ENCODE results near the gene CFAP141. TPM values are rescaled to one million over a fixed set of nuclear protein-coding genes. Genes with fewer than 3 reads are reported as not detected.

CFAP141 gene
- total and polyA plus RNA-seq, 2 of the 13 experiments (the other 11 are each of a cell fraction or from before 2014, with no cell fraction given), result not detected

GRCh38 chr1:154198756-154199562 lies 7.2 kb downstream of the CFAP141 start (continued):
- TF ChIP-seq, protein P1, sequence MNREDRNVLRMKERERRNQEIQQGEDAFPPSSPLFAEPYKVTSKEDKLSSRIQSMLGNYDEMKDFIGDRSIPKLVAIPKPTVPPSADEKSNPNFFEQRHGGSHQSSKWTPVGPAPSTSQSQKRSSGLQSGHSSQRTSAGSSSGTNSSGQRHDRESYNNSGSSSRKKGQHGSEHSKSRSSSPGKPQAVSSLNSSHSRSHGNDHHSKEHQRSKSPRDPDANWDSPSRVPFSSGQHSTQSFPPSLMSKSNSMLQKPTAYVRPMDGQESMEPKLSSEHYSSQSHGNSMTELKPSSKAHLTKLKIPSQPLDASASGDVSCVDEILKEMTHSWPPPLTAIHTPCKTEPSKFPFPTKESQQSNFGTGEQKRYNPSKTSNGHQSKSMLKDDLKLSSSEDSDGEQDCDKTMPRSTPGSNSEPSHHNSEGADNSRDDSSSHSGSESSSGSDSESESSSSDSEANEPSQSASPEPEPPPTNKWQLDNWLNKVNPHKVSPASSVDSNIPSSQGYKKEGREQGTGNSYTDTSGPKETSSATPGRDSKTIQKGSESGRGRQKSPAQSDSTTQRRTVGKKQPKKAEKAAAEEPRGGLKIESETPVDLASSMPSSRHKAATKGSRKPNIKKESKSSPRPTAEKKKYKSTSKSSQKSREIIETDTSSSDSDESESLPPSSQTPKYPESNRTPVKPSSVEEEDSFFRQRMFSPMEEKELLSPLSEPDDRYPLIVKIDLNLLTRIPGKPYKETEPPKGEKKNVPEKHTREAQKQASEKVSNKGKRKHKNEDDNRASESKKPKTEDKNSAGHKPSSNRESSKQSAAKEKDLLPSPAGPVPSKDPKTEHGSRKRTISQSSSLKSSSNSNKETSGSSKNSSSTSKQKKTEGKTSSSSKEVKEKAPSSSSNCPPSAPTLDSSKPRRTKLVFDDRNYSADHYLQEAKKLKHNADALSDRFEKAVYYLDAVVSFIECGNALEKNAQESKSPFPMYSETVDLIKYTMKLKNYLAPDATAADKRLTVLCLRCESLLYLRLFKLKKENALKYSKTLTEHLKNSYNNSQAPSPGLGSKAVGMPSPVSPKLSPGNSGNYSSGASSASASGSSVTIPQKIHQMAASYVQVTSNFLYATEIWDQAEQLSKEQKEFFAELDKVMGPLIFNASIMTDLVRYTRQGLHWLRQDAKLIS (CRISPR knock-in tag; IDR thresholded peaks at IDR 0.05), result no peak
- 0 out of 2 replicates have a peak, but pooled peaks have one; percentile 64 for TF ChIP-seq ZNF136 (CRISPR knock-in tag; IDR thresholded peaks at IDR 0.05; ENCODE audit: low read depth)
- no peak for TF ChIP-seq ATM (IDR thresholded peaks at IDR 0.05; ENCODE audit: borderline replicate concordance)
- TF ChIP-seq, protein P2, sequence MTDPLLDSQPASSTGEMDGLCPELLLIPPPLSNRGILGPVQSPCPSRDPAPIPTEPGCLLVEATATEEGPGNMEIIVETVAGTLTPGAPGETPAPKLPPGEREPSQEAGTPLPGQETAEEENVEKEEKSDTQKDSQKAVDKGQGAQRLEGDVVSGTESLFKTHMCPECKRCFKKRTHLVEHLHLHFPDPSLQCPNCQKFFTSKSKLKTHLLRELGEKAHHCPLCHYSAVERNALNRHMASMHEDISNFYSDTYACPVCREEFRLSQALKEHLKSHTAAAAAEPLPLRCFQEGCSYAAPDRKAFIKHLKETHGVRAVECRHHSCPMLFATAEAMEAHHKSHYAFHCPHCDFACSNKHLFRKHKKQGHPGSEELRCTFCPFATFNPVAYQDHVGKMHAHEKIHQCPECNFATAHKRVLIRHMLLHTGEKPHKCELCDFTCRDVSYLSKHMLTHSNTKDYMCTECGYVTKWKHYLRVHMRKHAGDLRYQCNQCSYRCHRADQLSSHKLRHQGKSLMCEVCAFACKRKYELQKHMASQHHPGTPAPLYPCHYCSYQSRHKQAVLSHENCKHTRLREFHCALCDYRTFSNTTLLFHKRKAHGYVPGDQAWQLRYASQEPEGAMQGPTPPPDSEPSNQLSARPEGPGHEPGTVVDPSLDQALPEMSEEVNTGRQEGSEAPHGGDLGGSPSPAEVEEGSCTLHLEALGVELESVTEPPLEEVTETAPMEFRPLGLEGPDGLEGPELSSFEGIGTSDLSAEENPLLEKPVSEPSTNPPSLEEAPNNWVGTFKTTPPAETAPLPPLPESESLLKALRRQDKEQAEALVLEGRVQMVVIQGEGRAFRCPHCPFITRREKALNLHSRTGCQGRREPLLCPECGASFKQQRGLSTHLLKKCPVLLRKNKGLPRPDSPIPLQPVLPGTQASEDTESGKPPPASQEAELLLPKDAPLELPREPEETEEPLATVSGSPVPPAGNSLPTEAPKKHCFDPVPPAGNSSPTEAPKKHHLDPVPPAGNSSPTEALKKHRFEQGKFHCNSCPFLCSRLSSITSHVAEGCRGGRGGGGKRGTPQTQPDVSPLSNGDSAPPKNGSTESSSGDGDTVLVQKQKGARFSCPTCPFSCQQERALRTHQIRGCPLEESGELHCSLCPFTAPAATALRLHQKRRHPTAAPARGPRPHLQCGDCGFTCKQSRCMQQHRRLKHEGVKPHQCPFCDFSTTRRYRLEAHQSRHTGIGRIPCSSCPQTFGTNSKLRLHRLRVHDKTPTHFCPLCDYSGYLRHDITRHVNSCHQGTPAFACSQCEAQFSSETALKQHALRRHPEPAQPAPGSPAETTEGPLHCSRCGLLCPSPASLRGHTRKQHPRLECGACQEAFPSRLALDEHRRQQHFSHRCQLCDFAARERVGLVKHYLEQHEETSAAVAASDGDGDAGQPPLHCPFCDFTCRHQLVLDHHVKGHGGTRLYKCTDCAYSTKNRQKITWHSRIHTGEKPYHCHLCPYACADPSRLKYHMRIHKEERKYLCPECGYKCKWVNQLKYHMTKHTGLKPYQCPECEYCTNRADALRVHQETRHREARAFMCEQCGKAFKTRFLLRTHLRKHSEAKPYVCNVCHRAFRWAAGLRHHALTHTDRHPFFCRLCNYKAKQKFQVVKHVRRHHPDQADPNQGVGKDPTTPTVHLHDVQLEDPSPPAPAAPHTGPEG (CRISPR knock-in tag; IDR thresholded peaks at IDR 0.05), result no peak
- no peak for TF ChIP-seq ZNF841 (CRISPR knock-in tag; IDR thresholded peaks at IDR 0.05; ENCODE audit: borderline replicate concordance)
- TF ChIP-seq RFX1 (IDR thresholded peaks at IDR 0.05), result no peak
- no peak for TF ChIP-seq ZNF121 (CRISPR knock-in tag; IDR thresholded peaks at IDR 0.05)
- peak; percentile 68 for TF ChIP-seq STAG1 (CRISPR knock-in tag; IDR thresholded peaks at IDR 0.05)
- no peak for TF ChIP-seq CREB1 (IDR thresholded peaks at IDR 0.05)
- TF ChIP-seq CREB1 (CRISPR knock-in tag; IDR thresholded peaks at IDR 0.05), result peak; percentile 31; the same call in 1 of the 2 replicates
- no peak for TF ChIP-seq SP140L (CRISPR knock-in tag; IDR thresholded peaks at IDR 0.05; ENCODE audit: borderline replicate concordance)
- no peak for TF ChIP-seq ZNF232 (CRISPR knock-in tag; IDR thresholded peaks at IDR 0.05; ENCODE audit: borderline replicate concordance)
- TF ChIP-seq, protein P3, sequence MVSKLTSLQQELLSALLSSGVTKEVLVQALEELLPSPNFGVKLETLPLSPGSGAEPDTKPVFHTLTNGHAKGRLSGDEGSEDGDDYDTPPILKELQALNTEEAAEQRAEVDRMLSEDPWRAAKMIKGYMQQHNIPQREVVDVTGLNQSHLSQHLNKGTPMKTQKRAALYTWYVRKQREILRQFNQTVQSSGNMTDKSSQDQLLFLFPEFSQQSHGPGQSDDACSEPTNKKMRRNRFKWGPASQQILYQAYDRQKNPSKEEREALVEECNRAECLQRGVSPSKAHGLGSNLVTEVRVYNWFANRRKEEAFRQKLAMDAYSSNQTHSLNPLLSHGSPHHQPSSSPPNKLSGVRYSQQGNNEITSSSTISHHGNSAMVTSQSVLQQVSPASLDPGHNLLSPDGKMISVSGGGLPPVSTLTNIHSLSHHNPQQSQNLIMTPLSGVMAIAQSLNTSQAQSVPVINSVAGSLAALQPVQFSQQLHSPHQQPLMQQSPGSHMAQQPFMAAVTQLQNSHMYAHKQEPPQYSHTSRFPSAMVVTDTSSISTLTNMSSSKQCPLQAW (CRISPR knock-in tag; IDR thresholded peaks at IDR 0.05), result 0 out of 2 replicates have a peak, but pooled peaks have one; percentile 2
- TF ChIP-seq PITX1 (CRISPR knock-in tag; IDR thresholded peaks at IDR 0.05), result peak; percentile 49; the same call in 1 of the 2 replicates
- TF ChIP-seq ZNF3 (CRISPR knock-in tag; IDR thresholded peaks at IDR 0.05), result no peak
- TF ChIP-seq CTCF (CRISPR knock-in tag; IDR thresholded peaks at IDR 0.05), result peak; percentile 68
- TF ChIP-seq SOX5 (CRISPR knock-in tag; IDR thresholded peaks at IDR 0.05; ENCODE audit: borderline replicate concordance), result no peak

All from HepG2 (cell line).